ENCODE results near the gene ASB13. TPM values are rescaled to one million over a fixed set of nuclear protein-coding genes. Genes with fewer than 3 reads are reported as not detected.

ASB13 gene
- total and polyA plus RNA-seq, 2 of the 13 experiments (the other 11 are each of a cell fraction or from before 2014, with no cell fraction given): 9.3 to 15.4 TPM

DNA sequence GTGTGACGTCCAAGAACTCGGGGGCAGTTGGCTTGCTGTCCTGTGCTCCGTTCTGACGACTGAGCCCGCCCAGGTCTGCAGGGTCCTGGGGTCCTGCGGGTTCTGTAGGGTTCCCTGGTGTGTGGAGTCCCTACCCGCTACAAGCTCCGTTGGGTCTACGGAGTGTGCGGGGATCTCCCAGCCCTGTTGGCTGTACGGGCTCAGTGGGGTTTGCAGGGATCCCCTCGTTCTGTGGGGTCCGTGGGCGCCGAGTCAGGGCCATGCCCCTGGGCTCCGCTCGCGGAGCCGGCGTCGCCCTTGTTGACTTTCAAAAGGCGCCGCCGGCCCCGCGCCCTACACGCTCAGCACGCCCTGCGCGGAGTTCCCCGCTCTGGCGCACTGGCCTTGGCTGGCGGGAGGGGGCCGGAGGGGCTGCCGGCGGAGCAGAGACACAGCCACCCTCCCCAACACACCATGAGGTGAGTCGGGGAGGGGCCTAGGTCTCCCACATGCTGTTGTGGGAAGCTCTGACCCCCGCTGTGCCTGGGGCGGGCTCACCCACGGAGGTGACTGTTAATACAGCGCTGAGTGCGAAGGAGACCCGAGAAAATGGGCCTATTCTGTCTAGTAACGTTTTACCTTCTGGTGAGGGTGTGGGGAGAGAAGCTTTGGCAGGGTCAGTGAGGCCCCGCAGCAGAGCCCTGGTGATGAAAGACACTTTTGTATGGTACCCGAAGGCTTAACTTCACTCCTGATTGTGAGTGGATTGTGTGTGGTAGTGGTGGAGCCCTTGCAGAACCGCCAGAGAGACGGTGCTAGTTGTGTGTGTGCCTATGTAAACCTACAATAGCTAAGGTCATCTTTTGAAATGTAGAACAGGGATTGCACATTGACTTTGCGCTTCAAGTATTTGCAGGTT, 26.3 kb upstream of the ASB13 start (continued):
- TF ChIP-seq, protein P1, sequence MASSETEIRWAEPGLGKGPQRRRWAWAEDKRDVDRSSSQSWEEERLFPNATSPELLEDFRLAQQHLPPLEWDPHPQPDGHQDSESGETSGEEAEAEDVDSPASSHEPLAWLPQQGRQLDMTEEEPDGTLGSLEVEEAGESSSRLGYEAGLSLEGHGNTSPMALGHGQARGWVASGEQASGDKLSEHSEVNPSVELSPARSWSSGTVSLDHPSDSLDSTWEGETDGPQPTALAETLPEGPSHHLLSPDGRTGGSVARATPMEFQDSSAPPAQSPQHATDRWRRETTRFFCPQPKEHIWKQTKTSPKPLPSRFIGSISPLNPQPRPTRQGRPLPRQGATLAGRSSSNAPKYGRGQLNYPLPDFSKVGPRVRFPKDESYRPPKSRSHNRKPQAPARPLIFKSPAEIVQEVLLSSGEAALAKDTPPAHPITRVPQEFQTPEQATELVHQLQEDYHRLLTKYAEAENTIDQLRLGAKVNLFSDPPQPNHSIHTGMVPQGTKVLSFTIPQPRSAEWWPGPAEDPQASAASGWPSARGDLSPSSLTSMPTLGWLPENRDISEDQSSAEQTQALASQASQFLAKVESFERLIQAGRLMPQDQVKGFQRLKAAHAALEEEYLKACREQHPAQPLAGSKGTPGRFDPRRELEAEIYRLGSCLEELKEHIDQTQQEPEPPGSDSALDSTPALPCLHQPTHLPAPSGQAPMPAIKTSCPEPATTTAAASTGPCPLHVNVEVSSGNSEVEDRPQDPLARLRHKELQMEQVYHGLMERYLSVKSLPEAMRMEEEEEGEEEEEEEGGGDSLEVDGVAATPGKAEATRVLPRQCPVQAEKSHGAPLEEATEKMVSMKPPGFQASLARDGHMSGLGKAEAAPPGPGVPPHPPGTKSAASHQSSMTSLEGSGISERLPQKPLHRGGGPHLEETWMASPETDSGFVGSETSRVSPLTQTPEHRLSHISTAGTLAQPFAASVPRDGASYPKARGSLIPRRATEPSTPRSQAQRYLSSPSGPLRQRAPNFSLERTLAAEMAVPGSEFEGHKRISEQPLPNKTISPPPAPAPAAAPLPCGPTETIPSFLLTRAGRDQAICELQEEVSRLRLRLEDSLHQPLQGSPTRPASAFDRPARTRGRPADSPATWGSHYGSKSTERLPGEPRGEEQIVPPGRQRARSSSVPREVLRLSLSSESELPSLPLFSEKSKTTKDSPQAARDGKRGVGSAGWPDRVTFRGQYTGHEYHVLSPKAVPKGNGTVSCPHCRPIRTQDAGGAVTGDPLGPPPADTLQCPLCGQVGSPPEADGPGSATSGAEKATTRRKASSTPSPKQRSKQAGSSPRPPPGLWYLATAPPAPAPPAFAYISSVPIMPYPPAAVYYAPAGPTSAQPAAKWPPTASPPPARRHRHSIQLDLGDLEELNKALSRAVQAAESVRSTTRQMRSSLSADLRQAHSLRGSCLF (CRISPR knock-in tag; IDR thresholded peaks at IDR 0.05; ENCODE audit: borderline replicate concordance): no peak
- TF ChIP-seq, protein P2, sequence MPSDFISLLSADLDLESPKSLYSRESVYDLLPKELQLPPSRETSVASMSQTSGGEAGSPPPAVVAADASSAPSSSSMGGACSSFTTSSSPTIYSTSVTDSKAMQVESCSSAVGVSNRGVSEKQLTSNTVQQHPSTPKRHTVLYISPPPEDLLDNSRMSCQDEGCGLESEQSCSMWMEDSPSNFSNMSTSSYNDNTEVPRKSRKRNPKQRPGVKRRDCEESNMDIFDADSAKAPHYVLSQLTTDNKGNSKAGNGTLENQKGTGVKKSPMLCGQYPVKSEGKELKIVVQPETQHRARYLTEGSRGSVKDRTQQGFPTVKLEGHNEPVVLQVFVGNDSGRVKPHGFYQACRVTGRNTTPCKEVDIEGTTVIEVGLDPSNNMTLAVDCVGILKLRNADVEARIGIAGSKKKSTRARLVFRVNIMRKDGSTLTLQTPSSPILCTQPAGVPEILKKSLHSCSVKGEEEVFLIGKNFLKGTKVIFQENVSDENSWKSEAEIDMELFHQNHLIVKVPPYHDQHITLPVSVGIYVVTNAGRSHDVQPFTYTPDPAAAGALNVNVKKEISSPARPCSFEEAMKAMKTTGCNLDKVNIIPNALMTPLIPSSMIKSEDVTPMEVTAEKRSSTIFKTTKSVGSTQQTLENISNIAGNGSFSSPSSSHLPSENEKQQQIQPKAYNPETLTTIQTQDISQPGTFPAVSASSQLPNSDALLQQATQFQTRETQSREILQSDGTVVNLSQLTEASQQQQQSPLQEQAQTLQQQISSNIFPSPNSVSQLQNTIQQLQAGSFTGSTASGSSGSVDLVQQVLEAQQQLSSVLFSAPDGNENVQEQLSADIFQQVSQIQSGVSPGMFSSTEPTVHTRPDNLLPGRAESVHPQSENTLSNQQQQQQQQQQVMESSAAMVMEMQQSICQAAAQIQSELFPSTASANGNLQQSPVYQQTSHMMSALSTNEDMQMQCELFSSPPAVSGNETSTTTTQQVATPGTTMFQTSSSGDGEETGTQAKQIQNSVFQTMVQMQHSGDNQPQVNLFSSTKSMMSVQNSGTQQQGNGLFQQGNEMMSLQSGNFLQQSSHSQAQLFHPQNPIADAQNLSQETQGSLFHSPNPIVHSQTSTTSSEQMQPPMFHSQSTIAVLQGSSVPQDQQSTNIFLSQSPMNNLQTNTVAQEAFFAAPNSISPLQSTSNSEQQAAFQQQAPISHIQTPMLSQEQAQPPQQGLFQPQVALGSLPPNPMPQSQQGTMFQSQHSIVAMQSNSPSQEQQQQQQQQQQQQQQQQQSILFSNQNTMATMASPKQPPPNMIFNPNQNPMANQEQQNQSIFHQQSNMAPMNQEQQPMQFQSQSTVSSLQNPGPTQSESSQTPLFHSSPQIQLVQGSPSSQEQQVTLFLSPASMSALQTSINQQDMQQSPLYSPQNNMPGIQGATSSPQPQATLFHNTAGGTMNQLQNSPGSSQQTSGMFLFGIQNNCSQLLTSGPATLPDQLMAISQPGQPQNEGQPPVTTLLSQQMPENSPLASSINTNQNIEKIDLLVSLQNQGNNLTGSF (CRISPR knock-in tag; IDR thresholded peaks at IDR 0.05): no peak
- TF ChIP-seq, protein P3, sequence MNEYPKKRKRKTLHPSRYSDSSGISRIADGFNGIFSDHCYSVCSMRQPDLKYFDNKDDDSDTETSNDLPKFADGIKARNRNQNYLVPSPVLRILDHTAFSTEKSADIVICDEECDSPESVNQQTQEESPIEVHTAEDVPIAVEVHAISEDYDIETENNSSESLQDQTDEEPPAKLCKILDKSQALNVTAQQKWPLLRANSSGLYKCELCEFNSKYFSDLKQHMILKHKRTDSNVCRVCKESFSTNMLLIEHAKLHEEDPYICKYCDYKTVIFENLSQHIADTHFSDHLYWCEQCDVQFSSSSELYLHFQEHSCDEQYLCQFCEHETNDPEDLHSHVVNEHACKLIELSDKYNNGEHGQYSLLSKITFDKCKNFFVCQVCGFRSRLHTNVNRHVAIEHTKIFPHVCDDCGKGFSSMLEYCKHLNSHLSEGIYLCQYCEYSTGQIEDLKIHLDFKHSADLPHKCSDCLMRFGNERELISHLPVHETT (CRISPR knock-in tag; conservative IDR thresholded peaks at IDR 0.05): peak; percentile 31
- no peak for TF ChIP-seq MAFG (CRISPR knock-in tag; IDR thresholded peaks at IDR 0.05)
- TF ChIP-seq ZNF713 (CRISPR knock-in tag; IDR thresholded peaks at IDR 0.05): 0 out of 2 replicates have a peak, but pooled peaks have one; percentile 42
- no peak for TF ChIP-seq HDAC6 (IDR thresholded peaks at IDR 0.05; ENCODE audit: low read depth, low read length)
- TF ChIP-seq, protein P4, sequence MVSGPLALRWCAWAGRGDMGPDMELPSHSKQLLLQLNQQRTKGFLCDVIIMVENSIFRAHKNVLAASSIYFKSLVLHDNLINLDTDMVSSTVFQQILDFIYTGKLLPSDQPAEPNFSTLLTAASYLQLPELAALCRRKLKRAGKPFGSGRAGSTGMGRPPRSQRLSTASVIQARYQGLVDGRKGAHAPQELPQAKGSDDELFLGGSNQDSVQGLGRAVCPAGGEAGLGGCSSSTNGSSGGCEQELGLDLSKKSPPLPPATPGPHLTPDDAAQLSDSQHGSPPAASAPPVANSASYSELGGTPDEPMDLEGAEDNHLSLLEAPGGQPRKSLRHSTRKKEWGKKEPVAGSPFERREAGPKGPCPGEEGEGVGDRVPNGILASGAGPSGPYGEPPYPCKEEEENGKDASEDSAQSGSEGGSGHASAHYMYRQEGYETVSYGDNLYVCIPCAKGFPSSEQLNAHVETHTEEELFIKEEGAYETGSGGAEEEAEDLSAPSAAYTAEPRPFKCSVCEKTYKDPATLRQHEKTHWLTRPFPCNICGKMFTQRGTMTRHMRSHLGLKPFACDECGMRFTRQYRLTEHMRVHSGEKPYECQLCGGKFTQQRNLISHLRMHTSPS (CRISPR knock-in tag; IDR thresholded peaks at IDR 0.05; ENCODE audit: low read depth): 0 out of 2 replicates have a peak, but pooled peaks have one; percentile 21
- TF ChIP-seq PHF20 (CRISPR knock-in tag; IDR thresholded peaks at IDR 0.05): no peak
- TF ChIP-seq, protein P5, sequence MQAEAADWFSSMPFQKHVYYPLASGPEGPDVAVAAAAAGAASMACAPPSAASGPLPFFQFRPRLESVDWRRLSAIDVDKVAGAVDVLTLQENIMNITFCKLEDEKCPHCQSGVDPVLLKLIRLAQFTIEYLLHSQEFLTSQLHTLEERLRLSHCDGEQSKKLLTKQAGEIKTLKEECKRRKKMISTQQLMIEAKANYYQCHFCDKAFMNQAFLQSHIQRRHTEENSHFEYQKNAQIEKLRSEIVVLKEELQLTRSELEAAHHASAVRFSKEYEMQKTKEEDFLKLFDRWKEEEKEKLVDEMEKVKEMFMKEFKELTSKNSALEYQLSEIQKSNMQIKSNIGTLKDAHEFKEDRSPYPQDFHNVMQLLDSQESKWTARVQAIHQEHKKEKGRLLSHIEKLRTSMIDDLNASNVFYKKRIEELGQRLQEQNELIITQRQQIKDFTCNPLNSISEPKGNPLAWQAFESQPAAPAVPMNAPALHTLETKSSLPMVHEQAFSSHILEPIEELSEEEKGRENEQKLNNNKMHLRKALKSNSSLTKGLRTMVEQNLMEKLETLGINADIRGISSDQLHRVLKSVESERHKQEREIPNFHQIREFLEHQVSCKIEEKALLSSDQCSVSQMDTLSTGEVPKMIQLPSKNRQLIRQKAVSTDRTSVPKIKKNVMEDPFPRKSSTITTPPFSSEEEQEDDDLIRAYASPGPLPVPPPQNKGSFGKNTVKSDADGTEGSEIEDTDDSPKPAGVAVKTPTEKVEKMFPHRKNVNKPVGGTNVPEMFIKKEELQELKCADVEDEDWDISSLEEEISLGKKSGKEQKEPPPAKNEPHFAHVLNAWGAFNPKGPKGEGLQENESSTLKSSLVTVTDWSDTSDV (CRISPR knock-in tag; IDR thresholded peaks at IDR 0.05): no peak
- peak; percentile 62 for TF ChIP-seq THAP11 (CRISPR knock-in tag; IDR thresholded peaks at IDR 0.05)
- no peak for TF ChIP-seq ZNF550 (CRISPR knock-in tag; IDR thresholded peaks at IDR 0.05; ENCODE audit: borderline replicate concordance)
